KMS-11 (cell line): ENCODE results near the gene TMEFF2.

Source experiments
- H2AFZ ChIP-seq: fragments of 200-600 bp; sonication (generic); 2 replicates; pipeline ENCODE4 v1.6.1; 2016; ENCODE audit warnings: antibody characterized with exemption, mixed run types, low read depth
- H3K27ac ChIP-seq: fragments of 200-600 bp; sonication (generic); 2 replicates; pipeline ENCODE4 v1.6.1; 2016; ENCODE audit warnings: mild to moderate bottlenecking, mixed run types
- H3K27me3 ChIP-seq: fragments of 200-600 bp; sonication (generic); 2 replicates; pipeline ENCODE4 v1.6.1; 2017; ENCODE audit warnings: mild to moderate bottlenecking, low read depth, mixed run types, moderate library complexity; ENCODE audit not compliant: insufficient read depth
- H3K36me3 ChIP-seq: fragments of 200-600 bp; sonication (generic); 2 replicates; pipeline ENCODE4 v1.6.1; 2017; ENCODE audit warnings: mild to moderate bottlenecking, mixed run types; ENCODE audit not compliant: insufficient read depth
- H3K4me1 ChIP-seq: fragments of 200-600 bp; sonication (generic); 2 replicates; pipeline ENCODE4 v1.6.1; 2016; ENCODE audit warnings: mild to moderate bottlenecking, low read depth, mixed run types; ENCODE audit not compliant: poor library complexity, severe bottlenecking
- H3K4me2 ChIP-seq: fragments of 200-600 bp; sonication (generic); 2 replicates; pipeline ENCODE4 v1.7.0; 2016; ENCODE audit warnings: mild to moderate bottlenecking, mixed run types
- H3K4me3 ChIP-seq: fragments of 200-600 bp; sonication (generic); IDR thresholded peaks from 2 replicates; pipeline ENCODE4 v1.6.1; 2017; ENCODE audit warnings: low read depth, low read length, mixed read lengths; ENCODE audit not compliant: insufficient read depth
- H3K79me2 ChIP-seq: fragments of 200-600 bp; sonication (generic); 2 replicates; pipeline ENCODE4 v1.6.1; 2016; ENCODE audit warnings: low read depth, mixed run types; ENCODE audit not compliant: insufficient read depth
- H3K9ac ChIP-seq: fragments of 200-600 bp; sonication (generic); 2 replicates; pipeline ENCODE4 v1.6.1; 2016; ENCODE audit warnings: mild to moderate bottlenecking, mixed run types
- H4K20me1 ChIP-seq: fragments of 200-600 bp; sonication (generic); 2 replicates; pipeline ENCODE4 v1.6.1; 2016; ENCODE audit warnings: mild to moderate bottlenecking, mixed run types; ENCODE audit not compliant: insufficient read depth
- TF ChIP-seq, protein P1 (sequence below): fragments of 200-600 bp; sonication (generic); conservative IDR thresholded peaks from 2 replicates; pipeline ENCODE4 v1.6.1; 2017; ENCODE audit warnings: low read depth, mild to moderate bottlenecking, antibody characterized with exemption, low read length, moderate library complexity, mixed read lengths

The TMEFF2 gene

GRCh38 chr2:192184349-192184748 is 10.4 kb downstream of the TMEFF2 start:
- Histone ChIP-seq H3K36me3 (no peaks in the 10 kb centered on the region), H3K27me3 (no peaks in the 10 kb centered on the region), H4K20me1 (no peaks in the 10 kb centered on the region), H3K4me2 (no peak overlapping the region), H2AFZ (no peak overlapping the region), H3K4me1 (no peaks in the 10 kb centered on the region), H3K9ac (no peak overlapping the region), H3K4me3 (no peak overlapping the region), H3K79me2 (no peaks in the 10 kb centered on the region), H3K27ac (no peak overlapping the region)
- TF ChIP-seq, protein P1, sequence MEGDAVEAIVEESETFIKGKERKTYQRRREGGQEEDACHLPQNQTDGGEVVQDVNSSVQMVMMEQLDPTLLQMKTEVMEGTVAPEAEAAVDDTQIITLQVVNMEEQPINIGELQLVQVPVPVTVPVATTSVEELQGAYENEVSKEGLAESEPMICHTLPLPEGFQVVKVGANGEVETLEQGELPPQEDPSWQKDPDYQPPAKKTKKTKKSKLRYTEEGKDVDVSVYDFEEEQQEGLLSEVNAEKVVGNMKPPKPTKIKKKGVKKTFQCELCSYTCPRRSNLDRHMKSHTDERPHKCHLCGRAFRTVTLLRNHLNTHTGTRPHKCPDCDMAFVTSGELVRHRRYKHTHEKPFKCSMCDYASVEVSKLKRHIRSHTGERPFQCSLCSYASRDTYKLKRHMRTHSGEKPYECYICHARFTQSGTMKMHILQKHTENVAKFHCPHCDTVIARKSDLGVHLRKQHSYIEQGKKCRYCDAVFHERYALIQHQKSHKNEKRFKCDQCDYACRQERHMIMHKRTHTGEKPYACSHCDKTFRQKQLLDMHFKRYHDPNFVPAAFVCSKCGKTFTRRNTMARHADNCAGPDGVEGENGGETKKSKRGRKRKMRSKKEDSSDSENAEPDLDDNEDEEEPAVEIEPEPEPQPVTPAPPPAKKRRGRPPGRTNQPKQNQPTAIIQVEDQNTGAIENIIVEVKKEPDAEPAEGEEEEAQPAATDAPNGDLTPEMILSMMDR = no peak

DNA sequence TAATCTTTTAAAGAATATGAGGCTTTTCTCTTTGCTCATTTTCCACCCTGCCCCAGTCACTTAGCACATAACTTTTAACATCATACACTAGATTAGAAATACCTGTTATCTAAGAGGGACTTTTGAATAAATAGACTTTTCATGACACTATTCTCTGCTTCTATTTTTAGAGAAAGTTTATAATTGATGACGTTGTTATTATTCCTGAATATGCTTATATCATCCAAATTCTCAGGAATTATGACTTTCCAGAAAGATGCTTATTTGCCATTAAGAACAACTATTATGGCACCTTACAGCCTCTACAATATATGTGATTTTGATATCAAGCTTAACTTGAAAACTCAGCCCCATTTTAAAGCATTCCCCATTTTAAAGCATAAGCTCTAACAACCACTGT is 11.4 kb downstream of the TMEFF2 start:
- Histone ChIP-seq H3K27me3 (no peaks in the 10 kb centered on the region), H3K36me3 (no peaks in the 10 kb centered on the region), H2AFZ (no peak overlapping the region), H3K79me2 (no peaks in the 10 kb centered on the region), H3K4me3 (no peak overlapping the region), H3K9ac (no peak overlapping the region), H3K27ac (no peak overlapping the region), H3K4me1 (no peaks in the 10 kb centered on the region), H3K4me2 (no peak overlapping the region), H4K20me1 (no peaks in the 10 kb centered on the region)
- TF ChIP-seq, protein P1 = no peak

DNA sequence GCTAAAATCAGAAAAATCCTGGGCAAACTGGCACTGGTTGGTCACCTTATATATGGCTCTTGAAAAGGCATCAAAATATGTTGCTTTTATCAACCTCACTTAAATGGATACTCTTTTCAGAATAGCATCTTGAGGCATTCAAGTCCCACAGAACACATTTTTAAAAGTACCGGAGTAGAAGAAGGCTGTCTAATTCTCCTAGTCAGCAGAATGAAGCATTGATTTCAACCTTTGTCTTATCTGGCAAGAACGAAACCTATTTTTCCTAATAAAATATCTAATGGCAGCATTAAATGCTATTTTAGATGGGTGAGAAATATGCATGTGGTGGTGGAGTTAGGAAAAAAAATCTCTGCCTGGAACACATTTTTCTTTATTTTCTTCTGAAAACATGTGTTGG is 27.8 kb downstream of the TMEFF2 start:
- Histone ChIP-seq H3K27ac (no peak overlapping the region), H3K4me2 (no peak overlapping the region), H2AFZ (no peak overlapping the region)

GRCh38 chr2:192165842-192166241 is 28.9 kb downstream of the TMEFF2 start:
- Histone ChIP-seq H3K4me3 (no peak overlapping the region), H3K36me3 (no peaks in the 10 kb centered on the region), H4K20me1 (no peaks in the 10 kb centered on the region), H3K9ac (no peak overlapping the region), H3K4me2 (no peak overlapping the region), H3K27ac (no peak overlapping the region), H2AFZ (no peak overlapping the region), H3K4me1 (no peaks in the 10 kb centered on the region), H3K79me2 (no peaks in the 10 kb centered on the region), H3K27me3 (no peaks in the 10 kb centered on the region)
- TF ChIP-seq, protein P1 = no peak

More for the DNA sequence above, 27.8 kb downstream of the TMEFF2 start:
- no peaks in the 10 kb centered on the region for H3K79me2 ChIP-seq
- H3K4me1 ChIP-seq = no peaks in the 10 kb centered on the region
- no peaks in the 10 kb centered on the region for H3K36me3 ChIP-seq
- TF ChIP-seq, protein P1 = no peak
- H3K9ac ChIP-seq = no peak overlapping the region
- no peaks in the 10 kb centered on the region for H3K27me3 ChIP-seq
- no peaks in the 10 kb centered on the region for H4K20me1 ChIP-seq
- no peak overlapping the region for H3K4me3 ChIP-seq
